Measurements from ENCODE around the gene SDK1.

The SDK1 gene

GRCh38 chr7:4133491-4134044 lies 832.5 kb downstream of the SDK1 start:
- Histone ChIP-seq H3K27ac (no peak overlapping the region), H3K4me3 (no peak overlapping the region)
- no peak for TF ChIP-seq CTCF (IDR thresholded peaks at IDR 0.05)
- DNase-seq (ENCODE audit: low spot score) = no peak

GRCh38 chr7:4134204-4134603 lies 833.2 kb downstream of the SDK1 start:
- DNase-seq (ENCODE audit: low spot score) = no peak
- no peak for TF ChIP-seq CTCF (IDR thresholded peaks at IDR 0.05)
- no peak overlapping the region for H3K27ac ChIP-seq
- H3K4me3 ChIP-seq = no peak overlapping the region

DNA sequence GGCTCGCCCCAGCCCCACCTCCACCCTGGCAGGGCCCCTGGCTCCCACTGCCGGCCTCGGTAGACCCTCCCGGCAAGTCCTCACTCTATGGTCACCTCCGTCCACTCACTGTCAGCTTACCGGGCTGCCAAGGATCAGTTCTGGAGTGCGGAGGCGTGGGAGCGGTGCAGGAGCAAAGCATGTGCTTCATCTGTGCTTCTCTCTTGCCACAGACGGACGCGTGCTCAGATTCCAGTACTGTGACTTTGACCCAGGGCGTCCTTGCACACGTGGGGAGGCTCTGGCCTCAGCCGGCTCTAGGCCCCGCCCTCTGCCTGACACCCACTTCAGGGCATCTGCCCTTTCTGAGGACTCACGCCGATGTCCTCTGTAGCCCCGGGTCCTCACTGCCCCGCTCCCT lies 833.6 kb downstream of the SDK1 start:
- Histone ChIP-seq H3K4me3 (no peak overlapping the region), H3K27ac (no peak overlapping the region)
- no peak for DNase-seq (ENCODE audit: low spot score)
- no peak for TF ChIP-seq CTCF (IDR thresholded peaks at IDR 0.05)

DNA sequence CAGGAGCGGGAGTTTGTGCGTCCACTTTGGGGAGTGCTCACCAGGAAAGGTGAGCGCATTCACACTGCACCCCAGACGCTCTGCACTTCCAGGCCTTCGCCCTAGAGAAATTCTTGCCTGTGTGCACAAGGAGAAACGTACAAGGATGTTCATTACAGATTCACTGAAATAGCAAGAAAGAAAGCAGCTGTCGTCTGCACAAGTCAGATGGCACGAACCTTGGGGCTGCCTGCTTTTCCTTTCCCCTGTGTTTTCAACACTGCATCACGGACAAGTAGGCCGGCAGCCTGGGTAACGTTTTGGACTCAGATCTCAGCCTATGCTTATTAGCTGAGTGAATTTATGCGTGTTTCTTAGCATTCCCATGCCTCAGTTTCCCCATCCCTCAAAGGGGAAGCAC lies 834.2 kb downstream of the SDK1 start:
- Histone ChIP-seq H3K27ac (no peak overlapping the region), H3K4me3 (no peak overlapping the region)
- no peak for TF ChIP-seq CTCF (IDR thresholded peaks at IDR 0.05)
- DNase-seq (ENCODE audit: low spot score) = no peak

DNA sequence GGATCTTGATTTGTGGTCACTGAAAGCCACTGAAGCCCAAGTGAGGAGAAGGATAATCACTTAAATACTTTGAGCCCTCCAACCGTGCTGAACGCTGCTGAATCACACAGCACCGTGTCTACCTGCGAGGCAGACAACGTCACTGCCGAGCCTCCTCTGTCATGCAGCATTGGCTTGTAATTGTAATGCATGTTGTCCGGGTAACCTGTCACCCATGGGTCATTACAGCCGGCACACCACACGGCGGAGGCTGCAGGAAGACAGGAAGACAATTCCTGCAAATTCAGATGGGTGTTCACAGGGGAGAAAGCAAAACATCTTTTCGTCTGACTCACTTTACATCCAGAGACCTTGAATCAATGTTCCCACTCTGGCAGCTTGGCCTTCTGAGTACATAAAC lies 835.0 kb downstream of the SDK1 start:
- TF ChIP-seq CTCF (IDR thresholded peaks at IDR 0.05) = no peak
- DNase-seq (ENCODE audit: low spot score) = no peak
- Histone ChIP-seq H3K4me3 (no peak overlapping the region), H3K27ac (no peak overlapping the region)

GRCh38 chr7:4136501-4137110 lies 835.6 kb downstream of the SDK1 start:
- DNase-seq (ENCODE audit: low spot score) = no peak
- H3K27ac ChIP-seq = no peak overlapping the region
- H3K4me3 ChIP-seq = no peak overlapping the region
- TF ChIP-seq CTCF (IDR thresholded peaks at IDR 0.05) = no peak

DNA sequence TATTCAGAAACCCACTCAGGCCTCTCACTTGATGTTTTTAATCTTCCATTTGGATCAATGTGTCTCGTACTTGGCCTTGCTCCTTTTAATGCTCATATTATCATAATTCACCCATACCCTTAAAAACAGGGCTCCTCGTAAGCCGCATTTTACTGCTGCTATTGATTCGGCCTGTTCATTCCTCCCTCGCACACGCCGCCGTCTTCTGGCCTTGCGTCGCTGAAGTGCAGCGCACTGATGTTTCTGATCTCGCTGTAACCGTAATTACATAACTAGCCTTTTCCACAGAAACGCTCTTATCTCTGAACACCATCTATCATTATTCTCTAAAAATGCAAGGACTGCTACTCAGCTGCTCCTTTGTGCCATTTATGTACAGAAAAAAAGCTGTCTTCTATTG lies 836.5 kb downstream of the SDK1 start:
- TF ChIP-seq CTCF (IDR thresholded peaks at IDR 0.05) = no peak
- Histone ChIP-seq H3K4me3 (no peak overlapping the region), H3K27ac (no peak overlapping the region)
- DNase-seq (ENCODE audit: low spot score) = no peak
